Measurements from ENCODE around the gene MYRIP. TPM values are rescaled to one million over a fixed set of nuclear protein-coding genes. Genes with fewer than 3 reads are reported as not detected.

Gene MYRIP
- polyA plus RNA-seq, 4 donors, result 0.81 to 4.5 (median 2.5) TPM

GRCh38 chr3:40167958-40168357 lies 358.5 kb downstream of the MYRIP start:
- no peaks in the 10 kb centered on the region for H3K9me3 ChIP-seq (ENCODE audit: control insufficient read depth in 2 of 2, insufficient read depth in 1 of 2, low read depth in 1 of 2, low read length in 1 of 2)
- no peak for FAIRE-seq
- 8 to 57% (median 33%) methylated on average over 1 of the region's 1 CpG for WGBS, 3 donors

DNA sequence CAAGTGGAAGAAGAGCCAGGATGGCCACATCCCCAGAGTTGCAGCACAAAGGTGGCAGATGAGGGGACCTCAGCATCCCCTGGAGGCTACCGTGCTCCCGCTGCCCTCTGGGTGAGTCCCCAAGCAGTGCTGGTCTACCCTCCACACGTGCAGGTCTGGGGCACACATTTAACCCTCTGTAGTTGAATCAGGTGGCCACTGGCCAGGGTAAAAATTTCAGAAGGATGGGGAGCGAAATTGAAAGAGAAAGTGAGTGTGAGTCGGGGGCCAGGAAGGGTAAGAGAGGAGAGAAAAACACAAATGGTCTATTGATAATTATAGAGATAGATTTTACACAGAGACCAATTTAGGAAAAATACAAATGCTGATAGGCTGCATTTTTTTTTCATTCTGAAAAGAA lies 360.6 kb downstream of the MYRIP start:
- Histone ChIP-seq H3K4me1 (ENCODE audit: control insufficient read depth in 3 of 3, insufficient read depth in 2 of 3, low read depth in 1 of 3, low read length in 2 of 3) (peaks cover 0 to 2% (median 0%) of the 10 kb centered on the region in 3 donors), H3K36me3 (ENCODE audit: control insufficient read depth in 3 of 3, insufficient read depth in 2 of 3, low read depth in 1 of 3, low read length in 3 of 3) (no peaks in the 10 kb centered on the region), H3K27me3 (ENCODE audit: control insufficient read depth in 3 of 3, insufficient read depth in 3 of 3, low read length in 3 of 3) (no peaks in the 10 kb centered on the region), H3K27ac (ENCODE audit: low read depth in 1 of 3, low read length in 2 of 3) (no peak overlapping the region), H3K9me3 (ENCODE audit: control insufficient read depth in 2 of 2, insufficient read depth in 1 of 2, low read depth in 1 of 2, low read length in 1 of 2) (no peaks in the 10 kb centered on the region), H3K4me3 (ENCODE audit: low read depth in 1 of 3, low read length in 3 of 3) (no peak overlapping the region)
- FAIRE-seq (no peak), DNase-seq (no peak)
- 68 to 79% (median 68%) methylated on average over 5 of the region's 5 CpGs for WGBS, 3 donors

More at GRCh38 chr3:40167958-40168357, 358.5 kb downstream of the MYRIP start:
- Histone ChIP-seq H3K36me3 (ENCODE audit: control insufficient read depth in 3 of 3, insufficient read depth in 2 of 3, low read depth in 1 of 3, low read length in 3 of 3) (no peaks in the 10 kb centered on the region), H3K27me3 (ENCODE audit: control insufficient read depth in 3 of 3, insufficient read depth in 3 of 3, low read length in 3 of 3) (no peaks in the 10 kb centered on the region), H3K4me3 (ENCODE audit: low read depth in 1 of 3, low read length in 3 of 3) (no peak overlapping the region), H3K27ac (ENCODE audit: low read depth in 1 of 3, low read length in 2 of 3) (no peak overlapping the region), H3K4me1 (ENCODE audit: control insufficient read depth in 3 of 3, insufficient read depth in 2 of 3, low read depth in 1 of 3, low read length in 2 of 3) (peaks cover 0 to 2% (median 0%) of the 10 kb centered on the region in 3 donors)
- peak; percentile 16 to 84 for DNase-seq

- Histone ChIP-seq H3K36me3 (ENCODE audit: control insufficient read depth in 3 of 3, insufficient read depth in 2 of 3, low read depth in 1 of 3, low read length in 3 of 3) (no peaks in the 10 kb centered on the region), H3K27me3 (ENCODE audit: control insufficient read depth in 3 of 3, insufficient read depth in 3 of 3, low read length in 3 of 3) (no peaks in the 10 kb centered on the region), H3K4me3 (ENCODE audit: low read depth in 1 of 3, low read length in 3 of 3) (no peak overlapping the region), H3K9me3 (ENCODE audit: control insufficient read depth in 2 of 2, insufficient read depth in 1 of 2, low read depth in 1 of 2, low read length in 1 of 2) (no peaks in the 10 kb centered on the region), H3K27ac (ENCODE audit: low read depth in 1 of 3, low read length in 2 of 3) (no peak overlapping the region), H3K4me1 (ENCODE audit: control insufficient read depth in 3 of 3, insufficient read depth in 2 of 3, low read depth in 1 of 3, low read length in 2 of 3) (peaks cover 0 to 2% (median 0%) of the 10 kb centered on the region in 3 donors)
- FAIRE-seq (no peak), DNase-seq (no peak)
- 74 to 81% (median 79%) methylated on average over 1 of the region's 1 CpG for WGBS, 3 donors
Observed at GRCh38 chr3:40170395-40170794, 361.0 kb downstream of the MYRIP start.

GRCh38 chr3:40172560-40172959 lies 363.2 kb downstream of the MYRIP start:
- Histone ChIP-seq H3K4me3 (ENCODE audit: low read depth in 1 of 3, low read length in 3 of 3) (no peak overlapping the region), H3K9me3 (ENCODE audit: control insufficient read depth in 2 of 2, insufficient read depth in 1 of 2, low read depth in 1 of 2, low read length in 1 of 2) (no peaks in the 10 kb centered on the region), H3K36me3 (ENCODE audit: control insufficient read depth in 3 of 3, insufficient read depth in 2 of 3, low read depth in 1 of 3, low read length in 3 of 3) (no peaks in the 10 kb centered on the region), H3K4me1 (ENCODE audit: control insufficient read depth in 3 of 3, insufficient read depth in 2 of 3, low read depth in 1 of 3, low read length in 2 of 3) (peaks cover 0 to 2% (median 0%) of the 10 kb centered on the region in 3 donors), H3K27me3 (ENCODE audit: control insufficient read depth in 3 of 3, insufficient read depth in 3 of 3, low read length in 3 of 3) (no peaks in the 10 kb centered on the region), H3K27ac (ENCODE audit: low read depth in 1 of 3, low read length in 2 of 3) (no peak overlapping the region)
- FAIRE-seq, result no peak
- WGBS, 3 donors, result 70 to 87% (median 75%) methylated on average over 1 of the region's 1 CpG
- no peak for DNase-seq

- no peaks in the 10 kb centered on the region for H3K27me3 ChIP-seq (ENCODE audit: control insufficient read depth in 3 of 3, insufficient read depth in 3 of 3, low read length in 3 of 3)
- H3K4me1 ChIP-seq (ENCODE audit: control insufficient read depth in 3 of 3, insufficient read depth in 2 of 3, low read depth in 1 of 3, low read length in 2 of 3), result peaks cover 0 to 2% (median 0%) of the 10 kb centered on the region in 3 donors
- DNase-seq (no peak), FAIRE-seq (no peak)
- 60 to 76% (median 72%) methylated on average over 7 of the region's 7 CpGs for WGBS, 3 donors
- H3K36me3 ChIP-seq (ENCODE audit: control insufficient read depth in 3 of 3, insufficient read depth in 2 of 3, low read depth in 1 of 3, low read length in 3 of 3), result no peaks in the 10 kb centered on the region
- H3K4me3 ChIP-seq (ENCODE audit: low read depth in 1 of 3, low read length in 3 of 3), result no peak overlapping the region
- H3K9me3 ChIP-seq (ENCODE audit: control insufficient read depth in 2 of 2, insufficient read depth in 1 of 2, low read depth in 1 of 2, low read length in 1 of 2), result no peaks in the 10 kb centered on the region
- no peak overlapping the region for H3K27ac ChIP-seq (ENCODE audit: low read depth in 1 of 3, low read length in 2 of 3)
Observed at GRCh38 chr3:40173227-40173721, 363.9 kb downstream of the MYRIP start.

DNA sequence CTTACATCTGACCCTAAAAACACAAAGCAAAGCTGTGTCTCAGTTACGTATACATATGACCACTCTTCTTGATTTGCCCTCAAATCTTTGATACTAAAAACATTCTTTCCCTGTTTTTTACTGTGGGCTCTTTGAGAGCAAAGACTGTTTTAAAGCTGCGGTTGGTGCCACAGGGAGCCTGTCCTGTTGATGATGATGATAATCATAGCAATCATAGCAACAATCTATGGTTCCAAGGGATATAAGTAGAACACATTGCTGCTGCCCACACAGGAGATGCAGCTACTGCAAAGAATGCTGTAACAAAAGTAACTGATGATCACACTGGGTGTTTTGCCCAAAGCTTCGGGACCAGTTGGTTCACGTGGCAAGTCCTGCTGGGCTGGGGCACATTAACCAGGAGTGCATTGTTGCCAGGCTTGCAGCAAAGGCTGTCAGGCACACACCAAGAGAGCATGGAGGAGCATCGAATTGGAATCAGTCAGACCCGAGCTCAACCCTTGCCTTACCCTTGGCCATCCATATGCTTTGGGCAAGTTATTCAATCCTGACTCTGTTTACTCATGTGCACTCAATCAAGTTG lies 368.7 kb downstream of the MYRIP start:
- 83 to 91% (median 83%) methylated on average over 6 of the region's 6 CpGs for WGBS, 3 donors
- no peak for DNase-seq
- FAIRE-seq, result no peak
- Histone ChIP-seq H3K9me3 (ENCODE audit: control insufficient read depth in 2 of 2, insufficient read depth in 1 of 2, low read depth in 1 of 2, low read length in 1 of 2) (no peaks in the 10 kb centered on the region), H3K4me1 (ENCODE audit: control insufficient read depth in 3 of 3, insufficient read depth in 2 of 3, low read depth in 1 of 3, low read length in 2 of 3) (no peaks in the 10 kb centered on the region), H3K4me3 (ENCODE audit: low read depth in 1 of 3, low read length in 3 of 3) (no peak overlapping the region), H3K27me3 (ENCODE audit: control insufficient read depth in 3 of 3, insufficient read depth in 3 of 3, low read length in 3 of 3) (no peaks in the 10 kb centered on the region), H3K36me3 (ENCODE audit: control insufficient read depth in 3 of 3, insufficient read depth in 2 of 3, low read depth in 1 of 3, low read length in 3 of 3) (no peaks in the 10 kb centered on the region), H3K27ac (ENCODE audit: low read depth in 1 of 3, low read length in 2 of 3) (no peak overlapping the region)

DNA sequence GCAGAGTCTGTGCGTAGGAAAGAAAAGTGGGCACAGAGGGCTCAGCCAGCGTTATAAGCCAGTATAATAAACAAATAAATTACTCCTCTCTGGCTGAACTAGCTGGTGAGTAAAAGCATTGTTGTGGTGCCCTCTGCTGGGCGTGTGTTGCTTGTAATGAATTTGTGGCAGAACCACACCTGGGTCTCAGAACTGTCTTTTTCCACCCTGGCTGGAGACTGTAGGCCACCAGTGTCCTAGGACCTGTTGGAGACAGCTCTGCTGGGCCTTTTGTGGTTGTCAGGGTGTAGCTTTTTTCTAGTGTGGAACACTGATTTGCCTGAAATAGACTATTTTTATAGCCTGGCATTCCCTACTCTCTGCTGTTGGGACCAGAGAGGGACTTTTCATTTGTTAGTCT lies 369.6 kb downstream of the MYRIP start:
- no peak overlapping the region for H3K27ac ChIP-seq (ENCODE audit: low read depth in 1 of 3, low read length in 2 of 3)
- H3K36me3 ChIP-seq (ENCODE audit: control insufficient read depth in 3 of 3, insufficient read depth in 2 of 3, low read depth in 1 of 3, low read length in 3 of 3), result no peaks in the 10 kb centered on the region
- WGBS, 3 donors, result 3 to 14% (median 7%) methylated on average over 3 of the region's 3 CpGs
- H3K9me3 ChIP-seq (ENCODE audit: control insufficient read depth in 2 of 2, insufficient read depth in 1 of 2, low read depth in 1 of 2, low read length in 1 of 2), result no peaks in the 10 kb centered on the region
- H3K4me3 ChIP-seq (ENCODE audit: low read depth in 1 of 3, low read length in 3 of 3), result no peak overlapping the region
- no peaks in the 10 kb centered on the region for H3K4me1 ChIP-seq (ENCODE audit: control insufficient read depth in 3 of 3, insufficient read depth in 2 of 3, low read depth in 1 of 3, low read length in 2 of 3)
- H3K27me3 ChIP-seq (ENCODE audit: control insufficient read depth in 3 of 3, insufficient read depth in 3 of 3, low read length in 3 of 3), result no peaks in the 10 kb centered on the region
- DNase-seq (peak; percentile 70 to 72), FAIRE-seq (no peak)

DNA sequence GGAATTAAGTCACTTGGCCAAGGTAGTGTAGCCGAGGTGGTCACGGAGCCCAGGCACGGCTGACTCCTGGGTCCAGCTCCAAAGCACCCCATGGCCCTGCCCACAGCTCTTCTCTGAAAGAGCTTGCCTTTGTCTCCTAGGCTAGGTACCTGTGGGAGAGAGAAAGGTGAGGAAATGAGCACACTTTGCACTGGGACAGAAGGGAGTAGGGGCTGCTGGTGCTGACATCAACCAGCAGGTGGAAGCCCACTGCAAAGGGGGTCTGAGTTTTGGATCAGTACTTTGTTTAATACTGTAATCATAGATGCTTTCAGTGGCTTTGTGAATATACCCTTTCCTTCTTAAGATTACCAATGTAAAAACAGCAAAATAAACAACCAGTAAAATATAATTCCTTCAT lies 371.8 kb downstream of the MYRIP start:
- DNase-seq (no peak), FAIRE-seq (no peak)
- Histone ChIP-seq H3K4me3 (ENCODE audit: low read depth in 1 of 3, low read length in 3 of 3) (no peak overlapping the region), H3K27me3 (ENCODE audit: control insufficient read depth in 3 of 3, insufficient read depth in 3 of 3, low read length in 3 of 3) (no peaks in the 10 kb centered on the region), H3K9me3 (ENCODE audit: control insufficient read depth in 2 of 2, insufficient read depth in 1 of 2, low read depth in 1 of 2, low read length in 1 of 2) (no peaks in the 10 kb centered on the region), H3K36me3 (ENCODE audit: control insufficient read depth in 3 of 3, insufficient read depth in 2 of 3, low read depth in 1 of 3, low read length in 3 of 3) (no peaks in the 10 kb centered on the region), H3K27ac (ENCODE audit: low read depth in 1 of 3, low read length in 2 of 3) (no peak overlapping the region), H3K4me1 (ENCODE audit: control insufficient read depth in 3 of 3, insufficient read depth in 2 of 3, low read depth in 1 of 3, low read length in 2 of 3) (no peaks in the 10 kb centered on the region)
- 93 to 95% (median 94%) methylated on average over 3 of the region's 3 CpGs for WGBS, 3 donors
